Erythroblast (primary cell): Measurements from ENCODE around the gene SPDYE2.
"Not testable (repeated sequence)": the region's sequence is repeated elsewhere in the genome, so short reads cannot be mapped to it uniquely, and the experiment has no call there.

Source experiments
- GATA1 ChIP-seq: IDR thresholded peaks from 2 replicates; pipeline ENCODE4 v1.6.1; 2011; ENCODE audit warnings: low read depth, mild to moderate bottlenecking, control low read depth, low read length, moderate library complexity
- POLR2A ChIP-seq: IDR thresholded peaks from 2 replicates; pipeline ENCODE4 v1.6.1; 2011; ENCODE audit warnings: mild to moderate bottlenecking, low read length

- not testable (repeated sequence) for TF ChIP-seq POLR2A, GATA1
Measured at GRCh38 chr7:102543596-102543995, 7.4 kb upstream of the SPDYE2 start, which contains the start of gene UPK3BL2.
